Dendritic cell treated with granulocyte-macrophage colony-stimulating factor and Interleukin-4, amounts not matched to agents 40 ng/mL and 50 ng/mL, for 4 days (primary cell): ENCODE results near the gene VCAN.
A peak's percentile ranks its signal among the peaks of the same experiment; 100 is the strongest.
"Not testable (repeated sequence)": the region's sequence is repeated elsewhere in the genome, so short reads cannot be mapped to it uniquely, and the experiment has no call there.

Experiments
- H3K27ac Mint-ChIP-seq: one replicate; pipeline ENCODE4 v1.8.0; 2022; ENCODE audit warnings: mild to moderate bottlenecking, mixed read lengths
- H3K27me3 Mint-ChIP-seq: one replicate; pipeline ENCODE4 v1.8.0; 2022; ENCODE audit warnings: mild to moderate bottlenecking, mixed read lengths
- H3K36me3 Mint-ChIP-seq: one replicate; pipeline ENCODE4 v1.8.0; 2022; ENCODE audit warnings: low read depth, mixed read lengths
- H3K4me1 Mint-ChIP-seq: one replicate; pipeline ENCODE4 v1.8.0; 2022; ENCODE audit warnings: low read depth, mixed read lengths
- H3K4me3 Mint-ChIP-seq: one replicate; pipeline ENCODE4 v1.8.0; 2022; ENCODE audit warnings: mild to moderate bottlenecking, moderate library complexity, mixed read lengths
- H3K9me3 Mint-ChIP-seq: one replicate; pipeline ENCODE4 v1.8.0; 2022; ENCODE audit warnings: mixed read lengths
- intact Hi-C: fragments of 100-400 bp; cut with micrococcal nuclease; formaldehyde crosslinking; loops from one replicate; pipeline ENCODE4 v1.15.0; 2022

Gene VCAN

DNA sequence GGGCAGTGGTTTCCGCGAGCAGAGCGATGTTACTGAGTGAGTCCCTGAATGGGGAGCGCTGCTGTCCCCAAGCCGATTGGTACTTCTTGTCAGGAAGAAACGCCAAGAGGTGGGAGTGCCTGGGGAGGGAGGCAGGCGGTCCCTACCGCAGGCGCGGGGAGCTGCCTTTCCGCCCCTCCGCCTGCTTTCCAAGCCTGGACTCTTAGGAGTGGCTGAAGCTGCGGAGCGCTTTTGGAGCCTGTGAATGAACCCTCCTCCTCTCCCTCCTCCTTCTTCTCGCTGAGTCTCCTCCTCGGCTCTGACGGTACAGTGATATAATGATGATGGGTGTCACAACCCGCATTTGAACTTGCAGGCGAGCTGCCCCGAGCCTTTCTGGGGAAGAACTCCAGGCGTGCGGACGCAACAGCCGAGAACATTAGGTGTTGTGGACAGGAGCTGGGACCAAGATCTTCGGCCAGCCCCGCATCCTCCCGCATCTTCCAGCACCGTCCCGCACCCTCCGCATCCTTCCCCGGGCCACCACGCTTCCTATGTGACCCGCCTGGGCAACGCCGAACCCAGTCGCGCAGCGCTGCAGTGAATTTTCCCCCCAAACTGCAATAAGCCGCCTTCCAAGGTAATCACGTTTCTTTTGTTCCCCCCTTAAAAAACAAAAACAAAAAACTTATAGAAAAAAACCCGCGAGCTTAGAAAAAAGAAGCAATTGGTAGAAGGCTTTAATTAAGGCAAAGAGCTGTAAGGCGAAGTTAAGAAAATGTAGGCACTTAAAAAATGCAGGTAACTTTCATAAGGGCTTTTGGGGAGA is at the start of gene VCAN:
Gene VCAN, plus strand, starts transcription at position 340 of the 808 bp plus-strand sequence. CDS start 11,775 bp downstream, outside the sequence.
- intact Hi-C loops: loop anchor here (2.0 to 10.0 kb wide), 7 partner anchors 41 to 1197 kb away; partner anchors contain the start of genes RPS23, TMEM167A and XRCC4
- H3K4me3 Mint-ChIP-seq: peak within 1 kb of the TSS; percentile 94
- peaks cover 22% of the 10 kb centered on the region for H3K36me3 Mint-ChIP-seq
- H3K27me3 Mint-ChIP-seq: peaks cover 32% of the 10 kb centered on the region
- peaks cover 47% of the 10 kb centered on the region for H3K4me1 Mint-ChIP-seq
- peak within 1 kb of the TSS; percentile 96 for H3K27ac Mint-ChIP-seq
- H3K9me3 Mint-ChIP-seq: no peaks in the 10 kb centered on the region

DNA sequence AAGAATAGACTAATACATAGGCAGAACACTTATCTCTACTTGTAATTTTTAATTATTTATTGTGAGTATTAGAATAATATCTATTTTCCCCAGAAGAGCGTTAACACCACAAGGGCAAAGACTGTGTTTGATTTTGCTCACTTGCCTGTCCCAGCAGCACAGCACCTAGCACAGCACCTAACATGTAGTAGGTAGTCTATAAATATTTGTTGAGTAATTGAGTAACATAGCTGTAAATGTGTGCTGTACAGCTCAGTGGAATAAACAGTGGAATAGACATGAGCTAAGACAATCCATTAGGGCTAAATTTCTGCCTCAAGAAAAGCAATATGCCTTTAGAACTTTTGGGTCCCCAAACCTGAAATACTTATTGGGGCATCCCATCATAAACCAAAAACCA is 49.3 kb upstream of the VCAN start:
- intact Hi-C loops: no loop called here
- Mint-ChIP-seq H3K4me3 (no peak overlapping the region), H3K4me1 (peaks cover 6% of the 10 kb centered on the region)

DNA sequence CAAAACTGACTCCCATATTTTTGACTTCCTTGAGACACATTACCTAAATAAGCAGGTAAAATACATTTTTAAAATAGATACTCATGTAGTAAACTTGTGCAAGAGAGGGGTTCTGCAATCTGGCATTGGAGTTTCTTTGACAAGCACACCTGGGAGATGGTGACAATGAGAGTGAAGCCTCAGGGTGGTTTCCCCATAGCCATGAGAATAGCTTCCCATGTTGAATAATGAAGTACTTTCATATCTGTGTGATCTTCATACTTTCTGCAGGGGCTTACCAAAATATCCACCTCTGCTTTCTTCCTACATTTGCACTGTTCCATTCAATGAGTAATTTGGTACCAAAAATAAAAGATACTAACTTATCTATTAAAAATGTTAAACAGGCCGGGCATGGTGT is 44.7 kb upstream of the VCAN start:
- Mint-ChIP-seq H3K4me1 (peaks cover 19% of the 10 kb centered on the region), H3K36me3 (peaks cover 5% of the 10 kb centered on the region), H3K27me3 (no peaks in the 10 kb centered on the region), H3K4me3 (no peak overlapping the region), H3K27ac (no peak overlapping the region), H3K9me3 (peaks cover 15% of the 10 kb centered on the region)
- intact Hi-C loops: no loop called here

More for the DNA sequence above, 49.3 kb upstream of the VCAN start:
- peaks cover 34% of the 10 kb centered on the region for H3K9me3 Mint-ChIP-seq
- no peaks in the 10 kb centered on the region for H3K27me3 Mint-ChIP-seq
- peaks cover 11% of the 10 kb centered on the region for H3K36me3 Mint-ChIP-seq
- H3K27ac Mint-ChIP-seq: no peak overlapping the region

DNA sequence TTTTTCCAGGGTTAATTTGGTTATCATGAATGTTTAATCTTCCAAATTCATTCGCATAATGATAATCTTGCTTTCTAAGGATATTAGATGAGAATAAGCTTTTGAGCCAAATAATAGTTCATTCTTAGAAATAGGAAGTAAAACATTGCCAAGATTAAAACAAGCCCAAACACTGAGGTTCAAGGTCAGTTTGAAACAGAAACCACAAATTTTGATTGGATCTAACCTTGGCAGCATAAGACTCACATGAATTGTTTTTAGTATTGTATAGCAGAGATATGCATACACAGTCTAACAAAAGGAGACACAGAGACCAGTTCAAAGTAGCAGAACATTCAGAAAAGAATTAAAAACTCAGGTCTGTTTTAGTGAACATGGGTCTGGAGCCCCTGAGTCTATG is 43.4 kb upstream of the VCAN start:
- peaks cover 5% of the 10 kb centered on the region for H3K36me3 Mint-ChIP-seq
- no peaks in the 10 kb centered on the region for H3K27me3 Mint-ChIP-seq
- no peak overlapping the region for H3K27ac Mint-ChIP-seq
- peaks cover 19% of the 10 kb centered on the region for H3K4me1 Mint-ChIP-seq
- peaks cover 10% of the 10 kb centered on the region for H3K9me3 Mint-ChIP-seq
- intact Hi-C loops: no loop called here
- no peak overlapping the region for H3K4me3 Mint-ChIP-seq

DNA sequence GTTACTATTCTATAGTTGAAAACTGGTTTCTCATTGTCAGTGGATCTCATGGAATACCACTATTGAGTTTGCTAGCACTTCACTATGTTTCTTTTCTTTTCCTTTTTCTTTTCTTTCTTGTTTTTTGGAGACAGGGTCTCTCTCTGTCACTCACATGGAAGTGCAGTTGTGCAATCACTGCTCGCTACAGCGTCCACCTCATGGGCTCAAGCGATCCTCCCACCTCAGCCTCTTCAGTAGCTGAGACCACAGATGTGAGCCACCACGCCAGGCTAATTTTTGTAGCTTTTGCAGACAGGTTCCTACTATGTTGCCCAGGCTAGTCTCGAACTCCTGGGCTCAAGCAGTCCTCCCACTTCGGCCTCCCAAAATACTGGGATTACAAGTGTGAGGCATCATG is 42.7 kb upstream of the VCAN start:
- no peaks in the 10 kb centered on the region for H3K27me3 Mint-ChIP-seq
- intact Hi-C loops: no loop called here
- H3K36me3 Mint-ChIP-seq: peaks cover 5% of the 10 kb centered on the region
- H3K9me3 Mint-ChIP-seq: peaks cover 10% of the 10 kb centered on the region
- H3K27ac Mint-ChIP-seq: no peak overlapping the region
- no peak overlapping the region for H3K4me3 Mint-ChIP-seq
- H3K4me1 Mint-ChIP-seq: peaks cover 19% of the 10 kb centered on the region

DNA sequence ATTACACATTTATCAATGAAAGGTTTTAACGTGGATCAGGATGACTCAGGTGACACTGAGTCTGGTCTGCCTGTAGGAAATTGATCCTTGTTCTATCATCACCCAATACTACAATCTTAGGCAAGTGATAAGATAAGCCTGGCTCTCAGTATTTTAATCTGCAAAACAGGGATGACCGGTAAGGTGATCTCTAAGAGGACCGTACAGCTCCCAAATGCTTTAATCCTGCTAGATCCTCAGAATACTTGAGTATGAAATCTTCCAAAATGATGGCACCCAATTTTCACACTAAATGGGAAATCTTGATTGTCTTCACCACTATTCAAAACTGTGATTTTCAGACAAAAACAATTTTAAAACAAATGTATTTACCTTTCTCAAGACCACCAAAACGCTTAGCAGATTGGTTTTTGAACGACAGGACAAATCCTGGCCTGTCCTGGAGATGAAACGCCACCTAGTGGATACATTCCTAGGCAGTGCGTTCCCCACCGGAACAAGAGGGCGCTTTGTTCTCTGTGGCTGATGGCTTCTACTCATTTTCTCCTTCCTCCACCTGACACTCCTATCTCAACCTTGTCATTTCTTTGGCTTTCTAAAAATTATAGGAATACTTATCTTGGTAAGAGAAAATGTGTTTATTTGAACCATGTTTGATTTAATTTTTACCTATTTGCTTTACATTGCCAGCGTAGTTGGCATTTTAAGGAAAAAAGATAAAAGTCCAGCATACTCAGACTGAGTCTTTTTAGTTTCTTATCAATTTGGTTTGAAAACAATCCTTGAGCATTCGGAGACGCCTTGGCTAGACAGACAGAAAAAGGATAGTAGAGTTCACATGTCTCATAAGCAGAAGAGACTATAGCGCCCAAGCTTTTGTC is 41.2 kb upstream of the VCAN start:
- peaks cover 10% of the 10 kb centered on the region for H3K9me3 Mint-ChIP-seq
- no peaks in the 10 kb centered on the region for H3K27me3 Mint-ChIP-seq
- peaks cover 19% of the 10 kb centered on the region for H3K4me1 Mint-ChIP-seq
- H3K27ac Mint-ChIP-seq: no peak overlapping the region
- intact Hi-C loops: loop anchor here (2.0 to 5.0 kb wide), 4 partner anchors 42 to 1078 kb away; no protein-coding TSS in a partner anchor
- no peak overlapping the region for H3K4me3 Mint-ChIP-seq
- peaks cover 5% of the 10 kb centered on the region for H3K36me3 Mint-ChIP-seq

DNA sequence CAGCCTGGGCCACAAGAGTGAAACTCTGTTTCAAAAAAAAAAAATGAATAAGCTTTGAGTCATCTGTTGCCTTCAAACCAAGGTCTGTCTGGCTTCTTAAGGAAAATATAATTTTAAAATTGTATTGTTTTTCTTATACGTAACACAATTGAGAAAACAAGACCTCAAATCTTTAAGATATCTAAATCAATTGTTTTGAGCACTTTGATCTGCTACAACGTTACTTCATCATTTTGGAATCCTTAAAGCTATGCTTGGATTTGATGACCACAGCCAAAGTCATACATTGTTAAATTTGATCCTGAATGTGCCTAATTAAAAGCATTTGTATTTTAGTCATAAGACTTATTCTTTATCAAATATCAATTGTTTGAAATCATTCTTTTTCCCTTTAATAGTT is 37.7 kb upstream of the VCAN start:
- H3K9me3 Mint-ChIP-seq: peaks cover 5% of the 10 kb centered on the region
- H3K27ac Mint-ChIP-seq: no peak overlapping the region
- no peaks in the 10 kb centered on the region for H3K36me3 Mint-ChIP-seq
- no peak overlapping the region for H3K4me3 Mint-ChIP-seq
- no peaks in the 10 kb centered on the region for H3K27me3 Mint-ChIP-seq
- peaks cover 2% of the 10 kb centered on the region for H3K4me1 Mint-ChIP-seq
- intact Hi-C loops: loop anchor here (5.0 kb wide), 2 partner anchors 128 to 1082 kb away; no protein-coding TSS in a partner anchor

DNA sequence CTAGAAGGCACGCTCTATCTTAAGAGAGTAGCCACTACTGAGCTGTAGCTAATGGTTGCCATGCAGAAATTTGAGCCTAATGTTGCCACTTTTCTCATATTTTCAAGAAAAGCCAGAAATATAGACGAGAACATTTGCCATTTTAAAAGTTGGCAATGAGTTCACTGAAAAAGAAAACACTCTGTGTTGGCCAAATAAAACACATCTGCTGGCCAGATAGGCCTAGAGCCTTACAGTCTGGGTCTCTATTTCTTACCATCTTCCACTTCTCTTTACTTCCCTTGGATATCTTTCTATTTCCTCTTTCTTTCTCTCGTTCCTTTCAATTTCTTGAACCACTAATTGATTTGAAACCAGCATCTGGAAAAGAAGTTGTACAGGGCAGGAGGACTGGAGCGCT is 36.6 kb upstream of the VCAN start:
- no peak overlapping the region for H3K4me3 Mint-ChIP-seq
- H3K36me3 Mint-ChIP-seq: no peaks in the 10 kb centered on the region
- H3K27ac Mint-ChIP-seq: no peak overlapping the region
- intact Hi-C loops: loop anchor here (5.0 kb wide), 2 partner anchors 127 to 1083 kb away; no protein-coding TSS in a partner anchor
- H3K9me3 Mint-ChIP-seq: peaks cover 5% of the 10 kb centered on the region
- no peaks in the 10 kb centered on the region for H3K4me1 Mint-ChIP-seq
- H3K27me3 Mint-ChIP-seq: no peaks in the 10 kb centered on the region

DNA sequence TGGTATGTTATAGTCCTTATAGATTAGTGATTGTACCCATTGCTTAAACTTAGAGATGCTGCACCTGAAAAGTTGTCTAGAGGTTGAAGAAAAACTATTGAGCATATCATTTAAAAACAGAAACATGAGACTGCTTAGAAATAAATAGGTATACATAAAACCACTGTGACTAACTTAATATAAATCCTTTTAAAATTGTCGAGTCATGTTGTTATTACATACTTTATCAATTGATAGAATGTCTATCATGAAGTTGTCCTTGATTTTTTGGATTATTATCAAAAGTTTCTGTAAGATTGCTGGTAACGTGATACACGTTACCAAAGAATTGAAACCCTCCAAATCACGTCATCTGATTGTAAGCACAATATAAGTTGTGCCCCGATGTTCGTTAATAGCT is 35.3 kb upstream of the VCAN start:
- intact Hi-C loops: no loop called here
- no peak overlapping the region for H3K4me3 Mint-ChIP-seq
- no peaks in the 10 kb centered on the region for H3K27me3 Mint-ChIP-seq
- peaks cover 5% of the 10 kb centered on the region for H3K9me3 Mint-ChIP-seq
- no peak overlapping the region for H3K27ac Mint-ChIP-seq
- no peaks in the 10 kb centered on the region for H3K36me3 Mint-ChIP-seq
- peaks cover 8% of the 10 kb centered on the region for H3K4me1 Mint-ChIP-seq

DNA sequence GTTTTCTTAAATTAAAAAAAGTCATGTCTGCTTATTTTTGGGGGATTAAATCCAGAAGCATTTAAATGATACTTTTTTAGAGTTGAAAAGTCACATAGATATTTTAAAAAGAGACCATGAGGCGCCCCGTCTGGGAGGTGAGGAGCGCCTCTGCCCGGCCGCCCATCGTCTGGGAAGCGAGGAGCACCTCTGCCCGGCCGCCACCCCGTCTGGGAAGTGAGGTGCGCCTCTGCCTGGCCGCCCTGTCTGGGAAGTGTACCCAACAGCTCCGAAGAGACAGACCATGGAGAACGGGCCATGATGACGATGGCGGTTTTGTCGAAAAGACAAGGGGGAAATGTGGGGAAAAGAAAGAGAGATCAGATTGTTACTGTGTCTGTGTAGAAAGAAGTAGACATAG is 33.8 kb upstream of the VCAN start:
- H3K4me3 Mint-ChIP-seq, H3K9me3 Mint-ChIP-seq, H3K27me3 Mint-ChIP-seq, H3K27ac Mint-ChIP-seq, intact Hi-C loops, H3K36me3 Mint-ChIP-seq: not testable (repeated sequence)
- peaks cover 16% of the 10 kb centered on the region for H3K4me1 Mint-ChIP-seq

DNA sequence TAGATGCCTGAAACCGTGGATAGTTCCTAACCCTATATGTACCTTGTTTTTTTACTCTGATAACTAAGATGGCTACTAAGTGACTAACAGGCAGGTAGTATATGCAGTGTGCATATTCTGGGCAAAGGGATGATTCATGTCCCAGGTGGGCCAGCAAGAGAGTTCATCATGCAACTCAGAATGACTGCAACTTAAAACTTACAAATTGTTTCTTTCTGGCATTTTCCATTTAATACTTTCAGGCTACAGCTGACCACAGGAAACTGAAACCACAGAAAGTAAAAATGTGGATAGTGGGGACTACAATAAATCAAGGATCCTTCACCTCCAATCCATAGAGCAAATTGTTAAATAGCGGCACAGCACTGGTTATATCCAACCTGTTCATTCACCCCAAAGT is 30.7 kb upstream of the VCAN start:
- peaks cover 16% of the 10 kb centered on the region for H3K4me1 Mint-ChIP-seq
- peaks cover 5% of the 10 kb centered on the region for H3K9me3 Mint-ChIP-seq
- H3K27ac Mint-ChIP-seq: no peak overlapping the region
- intact Hi-C loops: no loop called here
- no peaks in the 10 kb centered on the region for H3K27me3 Mint-ChIP-seq
- no peaks in the 10 kb centered on the region for H3K36me3 Mint-ChIP-seq
- H3K4me3 Mint-ChIP-seq: no peak overlapping the region

DNA sequence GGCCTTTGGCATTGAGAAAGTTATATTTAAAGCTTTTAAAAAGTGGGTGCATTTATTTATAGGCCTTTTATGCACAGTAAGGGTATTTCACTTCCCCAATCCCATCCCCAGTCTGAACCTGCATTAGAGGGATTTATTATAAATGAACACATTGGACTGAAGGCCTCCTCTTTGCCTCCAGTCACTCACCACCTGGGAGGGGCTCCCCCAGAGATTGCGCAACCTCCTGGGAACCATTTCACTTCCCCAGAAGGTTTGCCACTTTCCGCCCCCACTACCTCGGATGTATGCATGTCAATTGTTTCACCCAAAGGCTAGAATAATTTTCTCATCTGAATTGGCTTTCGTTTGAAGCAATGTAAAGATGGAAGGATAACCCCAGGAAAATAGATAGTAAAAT is 29.8 kb upstream of the VCAN start:
- intact Hi-C loops: no loop called here
- Mint-ChIP-seq H3K9me3 (peaks cover 5% of the 10 kb centered on the region), H3K4me1 (peaks cover 16% of the 10 kb centered on the region), H3K27ac (no peak overlapping the region), H3K4me3 (no peak overlapping the region), H3K36me3 (no peaks in the 10 kb centered on the region), H3K27me3 (no peaks in the 10 kb centered on the region)

DNA sequence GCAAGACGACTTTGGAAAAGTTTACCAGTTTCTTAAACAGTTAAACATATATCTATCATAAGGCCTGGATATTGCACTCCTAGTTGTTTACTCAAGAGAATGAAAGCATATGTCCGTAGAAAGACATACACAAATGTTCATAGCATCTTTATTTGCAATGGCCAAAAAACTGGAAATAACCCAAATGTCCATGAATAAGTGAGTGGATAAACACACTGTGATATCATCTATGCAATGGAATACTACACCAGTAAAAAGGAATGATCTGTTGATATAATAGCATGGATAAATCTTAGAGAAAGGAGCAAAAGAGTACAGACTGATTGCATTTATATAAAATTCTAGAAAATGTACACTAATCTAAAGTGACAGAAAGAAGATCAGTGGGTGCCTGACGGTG is 28.0 kb upstream of the VCAN start:
- H3K4me3 Mint-ChIP-seq: no peak overlapping the region
- H3K27ac Mint-ChIP-seq: no peak overlapping the region
- no peaks in the 10 kb centered on the region for H3K27me3 Mint-ChIP-seq
- H3K36me3 Mint-ChIP-seq: no peaks in the 10 kb centered on the region
- intact Hi-C loops: no loop called here
- peaks cover 16% of the 10 kb centered on the region for H3K4me1 Mint-ChIP-seq
- no peaks in the 10 kb centered on the region for H3K9me3 Mint-ChIP-seq

DNA sequence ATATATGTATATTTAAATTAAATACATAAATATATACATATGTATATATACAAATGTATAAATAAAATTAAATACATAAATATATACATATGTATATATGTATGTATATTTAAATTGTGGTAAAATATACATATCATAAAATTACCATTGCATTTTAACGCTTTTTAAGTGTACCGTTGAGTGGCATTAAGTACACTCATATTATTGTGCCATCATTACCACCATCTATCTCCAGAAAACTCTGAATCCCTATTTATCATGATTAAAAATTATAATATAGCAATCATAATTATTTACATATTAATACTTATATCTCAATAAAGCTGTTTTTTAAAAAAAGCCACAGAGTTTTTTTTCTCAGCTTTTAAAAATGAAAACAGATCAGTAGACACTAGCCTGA is 27.1 kb upstream of the VCAN start:
- no peak overlapping the region for H3K4me3 Mint-ChIP-seq
- H3K27me3 Mint-ChIP-seq: no peaks in the 10 kb centered on the region
- H3K4me1 Mint-ChIP-seq: peaks cover 16% of the 10 kb centered on the region
- no peak overlapping the region for H3K27ac Mint-ChIP-seq
- H3K9me3 Mint-ChIP-seq: no peaks in the 10 kb centered on the region
- H3K36me3 Mint-ChIP-seq: no peaks in the 10 kb centered on the region
- intact Hi-C loops: no loop called here
